ENCODE measurements around the gene GRID1. TPM values are rescaled to one million over a fixed set of nuclear protein-coding genes. Genes with fewer than 3 reads are reported as not detected.

GRID1 gene
- total RNA-seq, 2 donors from 2014 or later = 0.37 to 0.67 TPM

DNA sequence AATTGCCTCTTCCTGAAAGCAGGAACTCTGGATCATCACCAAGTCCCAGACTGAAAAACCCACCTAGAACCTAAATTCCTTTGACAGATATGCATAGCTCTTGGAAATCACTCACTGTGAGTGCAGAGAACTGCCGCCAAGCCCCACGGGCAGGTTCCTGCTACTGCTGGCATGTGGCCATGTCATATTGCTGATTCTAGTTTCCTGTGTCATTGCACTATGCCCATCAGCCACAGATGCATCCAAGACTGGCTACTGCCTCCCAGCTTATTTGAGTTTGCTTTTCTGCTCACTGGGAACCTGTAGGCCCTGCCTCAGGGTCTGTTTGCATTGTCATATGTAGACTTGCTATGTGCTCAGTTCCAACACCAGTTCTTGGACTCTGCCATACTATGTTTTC, 786.0 kb downstream of the GRID1 start:
- Histone ChIP-seq H3K4me1 (no peaks in the 10 kb centered on the region), H3K27ac (no peak overlapping the region), H3K36me3 (no peaks in the 10 kb centered on the region), H3K4me3 (no peak overlapping the region), H3K9me3 (no peaks in the 10 kb centered on the region), H3K27me3 (no peaks in the 10 kb centered on the region)
- TF ChIP-seq, protein P1, sequence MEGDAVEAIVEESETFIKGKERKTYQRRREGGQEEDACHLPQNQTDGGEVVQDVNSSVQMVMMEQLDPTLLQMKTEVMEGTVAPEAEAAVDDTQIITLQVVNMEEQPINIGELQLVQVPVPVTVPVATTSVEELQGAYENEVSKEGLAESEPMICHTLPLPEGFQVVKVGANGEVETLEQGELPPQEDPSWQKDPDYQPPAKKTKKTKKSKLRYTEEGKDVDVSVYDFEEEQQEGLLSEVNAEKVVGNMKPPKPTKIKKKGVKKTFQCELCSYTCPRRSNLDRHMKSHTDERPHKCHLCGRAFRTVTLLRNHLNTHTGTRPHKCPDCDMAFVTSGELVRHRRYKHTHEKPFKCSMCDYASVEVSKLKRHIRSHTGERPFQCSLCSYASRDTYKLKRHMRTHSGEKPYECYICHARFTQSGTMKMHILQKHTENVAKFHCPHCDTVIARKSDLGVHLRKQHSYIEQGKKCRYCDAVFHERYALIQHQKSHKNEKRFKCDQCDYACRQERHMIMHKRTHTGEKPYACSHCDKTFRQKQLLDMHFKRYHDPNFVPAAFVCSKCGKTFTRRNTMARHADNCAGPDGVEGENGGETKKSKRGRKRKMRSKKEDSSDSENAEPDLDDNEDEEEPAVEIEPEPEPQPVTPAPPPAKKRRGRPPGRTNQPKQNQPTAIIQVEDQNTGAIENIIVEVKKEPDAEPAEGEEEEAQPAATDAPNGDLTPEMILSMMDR (IDR thresholded peaks at IDR 0.05) = no peak
- no peak for DNase-seq (ENCODE audit: low spot score)

DNA sequence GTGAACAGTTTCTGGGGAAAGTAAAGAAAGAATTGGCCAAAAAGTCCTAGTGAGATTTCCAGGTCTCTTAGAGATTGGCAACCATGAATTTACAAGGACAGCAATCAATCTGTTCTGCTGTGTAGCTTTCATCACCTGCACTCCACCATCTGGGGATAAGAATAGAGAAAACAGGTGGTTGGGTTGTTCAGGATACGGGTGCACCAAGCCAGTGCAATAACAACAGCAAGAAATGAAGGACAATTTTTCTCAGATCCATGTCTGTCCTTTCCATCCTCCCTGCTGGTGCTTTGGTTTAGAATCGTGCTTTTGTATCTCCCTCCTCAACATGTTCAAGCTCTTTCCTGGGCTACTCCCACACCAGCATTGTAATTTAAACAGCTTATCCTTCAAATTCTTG, 787.7 kb downstream of the GRID1 start:
- Histone ChIP-seq H3K27me3 (no peaks in the 10 kb centered on the region), H3K4me1 (no peaks in the 10 kb centered on the region), H3K4me3 (no peak overlapping the region), H3K27ac (no peak overlapping the region), H3K36me3 (no peaks in the 10 kb centered on the region), H3K9me3 (no peaks in the 10 kb centered on the region)
- DNase-seq (ENCODE audit: low spot score) = no peak
- TF ChIP-seq, protein P1 (IDR thresholded peaks at IDR 0.05) = no peak

DNA sequence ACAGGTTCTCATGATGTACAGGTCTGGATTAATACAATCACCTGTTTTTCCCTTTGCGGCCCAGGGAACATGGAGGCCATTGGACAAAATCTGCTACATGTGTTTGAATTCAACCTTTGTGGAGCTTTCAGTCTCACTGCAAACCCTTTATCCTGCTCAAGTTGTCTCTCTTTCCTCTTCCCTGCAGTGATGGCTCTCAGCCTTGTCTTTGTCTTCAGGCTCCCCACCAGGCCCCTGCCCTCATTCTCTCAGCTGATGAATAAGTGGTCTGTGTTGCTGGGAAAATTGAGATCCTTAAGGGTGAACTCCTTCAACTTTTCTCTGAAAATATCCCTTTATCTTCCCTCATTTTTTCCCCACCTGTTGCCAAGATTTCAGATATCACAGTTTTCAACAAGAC, 791.2 kb downstream of the GRID1 start:
- TF ChIP-seq, protein P1 (IDR thresholded peaks at IDR 0.05) = no peak

DNA sequence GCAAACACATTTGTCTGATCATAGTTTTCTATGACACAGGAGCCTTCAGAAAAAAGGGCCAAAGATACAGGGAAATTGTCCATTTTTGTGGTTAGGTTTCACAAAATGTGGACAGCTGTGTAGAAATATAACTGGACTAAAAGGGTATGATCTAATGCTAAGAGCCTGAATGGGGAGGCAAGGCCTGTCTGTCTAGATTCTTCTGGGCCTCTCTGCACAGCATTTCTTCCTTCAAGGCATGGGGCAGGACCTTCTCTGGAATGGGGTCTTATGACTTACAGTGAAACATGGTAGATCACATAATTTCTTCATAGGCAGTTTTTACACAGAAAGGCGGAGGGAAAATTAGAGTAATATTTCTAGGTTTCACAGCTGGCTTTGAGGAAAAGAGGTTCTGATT, 795.7 kb downstream of the GRID1 start:
- Histone ChIP-seq H3K27me3 (no peaks in the 10 kb centered on the region), H3K36me3 (no peaks in the 10 kb centered on the region), H3K27ac (no peak overlapping the region), H3K4me1 (no peaks in the 10 kb centered on the region), H3K4me3 (no peak overlapping the region), H3K9me3 (no peaks in the 10 kb centered on the region)
- no peak for DNase-seq (ENCODE audit: low spot score)
- TF ChIP-seq, protein P1 (IDR thresholded peaks at IDR 0.05) = no peak

More for the DNA sequence above, 791.2 kb downstream of the GRID1 start:
- Histone ChIP-seq H3K4me3 (no peak overlapping the region), H3K36me3 (no peaks in the 10 kb centered on the region), H3K27me3 (no peaks in the 10 kb centered on the region), H3K4me1 (no peaks in the 10 kb centered on the region), H3K9me3 (no peaks in the 10 kb centered on the region), H3K27ac (no peak overlapping the region)
- DNase-seq (ENCODE audit: low spot score) = no peak

DNA sequence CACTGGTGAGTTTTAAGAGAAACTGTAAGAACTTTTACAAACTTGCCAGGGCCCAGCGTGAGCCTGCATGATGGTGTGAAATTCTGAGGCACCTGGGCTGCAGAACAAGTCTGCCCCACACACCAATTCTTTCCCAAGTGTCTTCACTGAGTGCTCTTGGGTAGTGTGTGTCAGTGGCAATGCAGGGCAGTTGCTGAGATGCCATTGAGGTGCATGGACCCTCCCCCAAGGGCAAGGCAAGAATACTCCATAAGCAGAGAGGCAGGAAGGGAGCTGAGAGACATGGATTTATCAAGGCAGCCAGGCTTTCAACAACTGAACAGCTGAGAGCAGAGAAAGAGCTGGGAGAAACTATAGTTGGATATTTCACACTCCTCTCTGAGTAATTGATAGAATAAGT, 801.2 kb downstream of the GRID1 start:
- TF ChIP-seq, protein P1 (IDR thresholded peaks at IDR 0.05) = no peak
- no peaks in the 10 kb centered on the region for H3K9me3 ChIP-seq
- H3K27ac ChIP-seq = no peak overlapping the region
- no peak for DNase-seq (ENCODE audit: low spot score)
- no peaks in the 10 kb centered on the region for H3K36me3 ChIP-seq
- no peak overlapping the region for H3K4me3 ChIP-seq
- no peaks in the 10 kb centered on the region for H3K4me1 ChIP-seq
- no peaks in the 10 kb centered on the region for H3K27me3 ChIP-seq

DNA sequence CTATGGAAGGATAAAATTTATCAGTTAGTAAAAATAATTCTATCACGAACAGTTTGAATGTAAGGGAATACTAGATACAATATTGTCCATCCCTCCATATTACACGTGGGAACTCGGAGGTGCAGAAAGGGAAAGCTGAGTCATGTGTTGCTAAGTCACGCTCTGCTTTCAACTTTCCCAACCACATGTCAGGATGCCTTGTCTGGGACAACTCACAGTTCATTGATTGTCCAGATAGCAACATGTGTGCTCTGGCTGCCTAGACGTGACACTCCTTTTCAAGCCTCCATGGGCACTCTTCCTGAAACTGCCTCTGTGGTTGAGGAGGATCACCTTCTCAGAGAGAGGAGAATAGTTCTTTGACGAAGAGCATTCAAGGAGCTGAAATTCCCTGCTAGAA, 808.1 kb downstream of the GRID1 start:
- no peak for DNase-seq (ENCODE audit: low spot score)
- no peaks in the 10 kb centered on the region for H3K36me3 ChIP-seq
- no peaks in the 10 kb centered on the region for H3K4me1 ChIP-seq
- no peaks in the 10 kb centered on the region for H3K27me3 ChIP-seq
- no peak overlapping the region for H3K4me3 ChIP-seq
- H3K9me3 ChIP-seq = no peaks in the 10 kb centered on the region
- TF ChIP-seq, protein P1 (IDR thresholded peaks at IDR 0.05) = no peak
- no peak overlapping the region for H3K27ac ChIP-seq
